ENCODE results near the gene TMTC2.

The TMTC2 gene

GRCh38 chr12:82880442-82880901 lies 193.8 kb downstream of the TMTC2 start:
- peaks cover 8% of the 10 kb centered on the region for H3K4me1 Mint-ChIP-seq

GRCh38 chr12:82883394-82884355 lies 197.0 kb downstream of the TMTC2 start:
- ATAC-seq (no peak), DNase-seq (ENCODE audit: low spot score in 2 of 2) (no peak)
- Mint-ChIP-seq H3K36me3 (no peaks in the 10 kb centered on the region), H3K27ac (no peak overlapping the region), H3K9me3 (no peaks in the 10 kb centered on the region), H3K4me1 (no peaks in the 10 kb centered on the region), H3K4me3 (no peak overlapping the region)

More at GRCh38 chr12:82880442-82880901, 193.8 kb downstream of the TMTC2 start:
- peaks cover 6% of the 10 kb centered on the region for H3K36me3 Mint-ChIP-seq
- no peak for ATAC-seq
- no peak overlapping the region for H3K4me3 Mint-ChIP-seq
- DNase-seq (ENCODE audit: low spot score in 2 of 2): no peak
- H3K9me3 Mint-ChIP-seq: no peaks in the 10 kb centered on the region
- no peak overlapping the region for H3K27ac Mint-ChIP-seq

DNA sequence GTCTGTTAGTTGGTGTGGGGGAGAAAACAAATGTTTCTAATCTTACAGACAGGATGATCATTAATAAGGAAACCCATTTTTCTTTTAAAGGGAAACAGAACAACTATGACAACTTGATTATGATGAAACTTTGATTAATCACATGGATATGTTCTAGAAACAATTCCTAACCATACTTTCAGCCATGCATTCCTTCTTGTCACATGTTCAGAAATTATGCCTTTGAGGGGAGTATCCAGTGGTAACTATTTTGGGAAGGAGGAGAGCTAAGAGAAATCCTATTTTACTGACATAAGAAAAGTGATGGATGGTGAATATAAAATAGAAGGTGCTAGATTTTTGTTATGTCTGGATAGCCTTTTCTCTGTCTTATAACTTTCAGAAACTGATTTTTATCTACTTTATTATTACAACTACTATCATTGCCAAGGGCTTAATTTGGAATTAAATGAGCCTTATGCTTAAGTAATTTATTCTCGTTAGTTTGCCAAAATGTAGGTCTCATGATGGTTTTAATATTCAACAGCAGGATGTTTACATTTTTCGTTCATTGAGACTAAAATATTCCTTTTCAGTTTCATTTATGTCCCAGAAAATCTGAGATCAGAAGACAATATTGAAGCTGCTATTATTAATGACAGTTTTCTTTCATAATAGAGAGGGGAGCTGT lies 200.1 kb downstream of the TMTC2 start:
- no peak overlapping the region for H3K4me3 Mint-ChIP-seq
- DNase-seq (ENCODE audit: low spot score in 2 of 2) (no peak), ATAC-seq (no peak)
- H3K36me3 Mint-ChIP-seq: no peaks in the 10 kb centered on the region
- no peaks in the 10 kb centered on the region for H3K4me1 Mint-ChIP-seq
- no peak overlapping the region for H3K27ac Mint-ChIP-seq
- no peaks in the 10 kb centered on the region for H3K9me3 Mint-ChIP-seq

DNA sequence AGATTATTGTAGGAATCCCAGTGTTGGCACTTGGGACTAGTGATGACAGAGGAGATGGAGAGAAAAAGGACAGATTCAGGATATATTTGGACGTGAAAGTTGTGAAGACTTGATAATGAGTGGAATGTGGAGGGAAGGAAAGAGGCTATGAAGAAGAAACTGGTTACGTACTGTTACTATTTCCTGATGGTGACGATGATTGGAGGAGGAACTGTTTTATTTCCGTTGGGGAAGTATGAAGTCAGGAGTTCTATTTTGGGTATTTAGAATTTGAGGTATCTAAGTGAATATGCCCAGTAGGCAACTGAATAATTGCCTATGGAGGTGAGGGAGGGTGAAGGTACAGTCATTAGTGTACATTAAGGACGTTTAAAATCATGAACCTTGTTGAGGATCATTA lies 207.2 kb downstream of the TMTC2 start:
- H3K4me1 Mint-ChIP-seq: no peaks in the 10 kb centered on the region
- H3K9me3 Mint-ChIP-seq: no peaks in the 10 kb centered on the region
- DNase-seq (ENCODE audit: low spot score in 2 of 2): no peak
- no peak overlapping the region for H3K27ac Mint-ChIP-seq
- ATAC-seq: no peak
- no peaks in the 10 kb centered on the region for H3K36me3 Mint-ChIP-seq
- H3K4me3 Mint-ChIP-seq: no peak overlapping the region

GRCh38 chr12:82896277-82896676 lies 209.6 kb downstream of the TMTC2 start:
- H3K27ac Mint-ChIP-seq: no peak overlapping the region
- ATAC-seq (no peak), DNase-seq (ENCODE audit: low spot score in 2 of 2) (no peak)
- H3K4me3 Mint-ChIP-seq: no peak overlapping the region
- H3K9me3 Mint-ChIP-seq: no peaks in the 10 kb centered on the region
- no peaks in the 10 kb centered on the region for H3K4me1 Mint-ChIP-seq
- no peaks in the 10 kb centered on the region for H3K36me3 Mint-ChIP-seq

DNA sequence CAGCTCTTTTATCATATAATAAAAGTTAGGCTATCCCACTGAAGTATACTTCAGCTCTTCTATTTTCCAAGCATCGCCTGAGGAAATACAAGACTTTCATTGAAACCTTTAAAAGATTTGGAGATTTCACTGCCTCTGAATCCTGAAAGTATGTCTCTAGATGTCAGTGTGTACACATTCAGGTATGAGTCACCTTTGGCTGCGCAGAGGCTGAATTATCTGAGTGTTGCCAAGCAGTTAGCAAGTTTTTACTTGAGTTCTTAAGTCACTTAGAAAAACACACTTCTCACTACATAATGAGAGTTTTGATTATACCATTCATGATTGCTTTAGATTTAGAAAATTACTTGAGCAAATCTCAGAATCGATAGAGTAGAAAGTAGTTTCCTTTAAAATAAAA lies 210.3 kb downstream of the TMTC2 start:
- Mint-ChIP-seq H3K27ac (no peak overlapping the region), H3K4me1 (no peaks in the 10 kb centered on the region), H3K4me3 (no peak overlapping the region), H3K36me3 (no peaks in the 10 kb centered on the region), H3K9me3 (no peaks in the 10 kb centered on the region)
- no peak for ATAC-seq
- DNase-seq (ENCODE audit: low spot score in 2 of 2): no peak

GRCh38 chr12:82898441-82898840 lies 211.7 kb downstream of the TMTC2 start:
- DNase-seq (ENCODE audit: low spot score in 2 of 2) (no peak), ATAC-seq (no peak)
- H3K36me3 Mint-ChIP-seq: no peaks in the 10 kb centered on the region
- no peaks in the 10 kb centered on the region for H3K4me1 Mint-ChIP-seq
- H3K9me3 Mint-ChIP-seq: no peaks in the 10 kb centered on the region
- no peak overlapping the region for H3K27ac Mint-ChIP-seq
- no peak overlapping the region for H3K4me3 Mint-ChIP-seq

- DNase-seq (ENCODE audit: low spot score in 2 of 2) (no peak), ATAC-seq (peak; percentile 77)
- Mint-ChIP-seq H3K9me3 (no peaks in the 10 kb centered on the region), H3K4me1 (no peaks in the 10 kb centered on the region), H3K36me3 (no peaks in the 10 kb centered on the region), H3K27ac (no peak overlapping the region), H3K4me3 (no peak overlapping the region)
Observed at GRCh38 chr12:82904219-82904790, 217.6 kb downstream of the TMTC2 start.

- no peak for DNase-seq (ENCODE audit: low spot score in 2 of 2)
- Mint-ChIP-seq H3K4me1 (no peaks in the 10 kb centered on the region), H3K36me3 (no peaks in the 10 kb centered on the region), H3K27ac (no peak overlapping the region), H3K9me3 (no peaks in the 10 kb centered on the region), H3K4me3 (no peak overlapping the region)
- ATAC-seq: no peak
Observed at GRCh38 chr12:82910246-82910893, 223.7 kb downstream of the TMTC2 start.

DNA sequence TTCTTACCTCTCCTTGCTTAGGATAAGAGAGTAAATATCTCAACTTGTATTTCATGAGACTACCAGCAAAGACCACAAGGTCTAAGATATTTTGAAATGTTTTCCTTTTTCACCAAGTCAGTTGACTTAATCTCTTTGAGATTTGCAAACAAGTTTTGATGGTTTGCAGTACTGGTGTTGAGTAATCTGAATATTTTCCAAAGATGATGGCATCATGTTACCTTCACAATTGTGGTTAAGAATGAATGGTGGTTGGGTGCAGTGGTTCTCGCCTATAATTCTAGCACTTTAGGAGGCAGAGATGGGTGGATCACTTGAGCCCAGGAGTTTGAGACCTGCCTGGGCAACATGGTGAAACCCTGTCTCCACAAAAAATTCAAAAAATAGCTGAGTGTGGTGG lies 225.7 kb downstream of the TMTC2 start:
- no peak for ATAC-seq
- Mint-ChIP-seq H3K27ac (no peak overlapping the region), H3K36me3 (no peaks in the 10 kb centered on the region), H3K9me3 (no peaks in the 10 kb centered on the region), H3K4me3 (no peak overlapping the region), H3K4me1 (no peaks in the 10 kb centered on the region)
- no peak for DNase-seq (ENCODE audit: low spot score in 2 of 2)

- Mint-ChIP-seq H3K4me3 (no peak overlapping the region), H3K36me3 (no peaks in the 10 kb centered on the region), H3K9me3 (no peaks in the 10 kb centered on the region), H3K4me1 (no peaks in the 10 kb centered on the region), H3K27ac (no peak overlapping the region)
- no peak for ATAC-seq
- DNase-seq (ENCODE audit: low spot score in 2 of 2): no peak
Observed at GRCh38 chr12:82919388-82920054, 232.8 kb downstream of the TMTC2 start.

DNA sequence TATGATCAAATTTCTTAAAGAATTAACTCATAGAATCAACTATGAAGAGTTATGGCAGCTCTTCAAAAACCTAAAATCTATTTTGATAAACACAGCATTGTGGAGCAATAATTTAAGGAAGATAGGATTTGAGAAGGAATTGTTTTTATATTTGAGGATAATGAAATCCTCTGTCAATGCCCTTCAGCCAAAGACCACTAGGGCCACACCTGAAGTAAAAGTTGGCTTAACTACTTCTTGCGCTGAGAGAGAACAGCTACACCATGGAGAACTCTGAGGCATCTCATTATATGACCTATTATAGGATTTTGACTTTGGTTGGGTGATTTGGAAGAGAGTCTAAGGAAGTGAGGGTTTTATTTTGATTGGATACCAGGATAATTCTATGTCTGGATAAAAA lies 237.2 kb downstream of the TMTC2 start:
- DNase-seq (ENCODE audit: low spot score in 2 of 2): no peak
- no peaks in the 10 kb centered on the region for H3K36me3 Mint-ChIP-seq
- ATAC-seq: no peak
- H3K9me3 Mint-ChIP-seq: no peaks in the 10 kb centered on the region
- H3K27ac Mint-ChIP-seq: no peak overlapping the region
- no peak overlapping the region for H3K4me3 Mint-ChIP-seq
- H3K4me1 Mint-ChIP-seq: no peaks in the 10 kb centered on the region

GRCh38 chr12:82926630-82927029 lies 239.9 kb downstream of the TMTC2 start:
- Mint-ChIP-seq H3K4me3 (no peak overlapping the region), H3K27ac (no peak overlapping the region), H3K4me1 (no peaks in the 10 kb centered on the region), H3K36me3 (no peaks in the 10 kb centered on the region), H3K9me3 (no peaks in the 10 kb centered on the region)
- ATAC-seq (no peak), DNase-seq (ENCODE audit: low spot score in 2 of 2) (no peak)

DNA sequence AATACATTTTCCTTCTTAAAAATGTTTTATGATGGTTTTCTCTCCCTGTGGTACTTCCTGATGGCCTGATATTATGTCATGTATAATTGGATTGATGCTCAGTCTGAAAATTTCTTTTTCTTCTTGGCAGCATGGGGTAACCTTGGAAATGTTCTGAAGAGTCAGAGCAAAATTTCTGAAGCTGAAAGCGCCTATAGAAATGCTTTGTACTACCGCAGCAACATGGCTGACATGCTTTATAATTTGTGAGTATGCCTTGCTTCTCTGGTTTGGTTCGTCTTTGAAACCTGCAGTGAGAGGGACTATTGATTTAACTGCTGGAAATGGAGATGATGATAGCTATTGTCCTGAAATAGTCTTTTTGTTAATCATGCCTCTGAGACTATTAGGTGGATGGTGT lies 243.6 kb downstream of the TMTC2 start:
- no peak for DNase-seq (ENCODE audit: low spot score in 2 of 2)
- H3K9me3 Mint-ChIP-seq: no peaks in the 10 kb centered on the region
- H3K27ac Mint-ChIP-seq: peak overlapping the region; percentile 17
- H3K36me3 Mint-ChIP-seq: no peaks in the 10 kb centered on the region
- H3K4me1 Mint-ChIP-seq: no peaks in the 10 kb centered on the region
- no peak for ATAC-seq
- no peak overlapping the region for H3K4me3 Mint-ChIP-seq

Measured in stimulated activated effector memory CD8-positive, alpha-beta T cell treated with anti-CD3 and anti-CD28 coated beads, Interleukin-12 subunit alpha, Interleukin-12 subunit beta, amount 100 ng/mL, for 72 hours (primary cell).